Measurements from ENCODE around the gene MYZAP. TPM values are rescaled to one million over a fixed set of nuclear protein-coding genes. Genes with fewer than 3 reads are reported as not detected.

MYZAP gene
- total and polyA plus RNA-seq, 9 of the 15 experiments (the other 6 are each of a cell fraction or from before 2014, with no cell fraction given) = 0.03 TPM; not detected in 8

DNA sequence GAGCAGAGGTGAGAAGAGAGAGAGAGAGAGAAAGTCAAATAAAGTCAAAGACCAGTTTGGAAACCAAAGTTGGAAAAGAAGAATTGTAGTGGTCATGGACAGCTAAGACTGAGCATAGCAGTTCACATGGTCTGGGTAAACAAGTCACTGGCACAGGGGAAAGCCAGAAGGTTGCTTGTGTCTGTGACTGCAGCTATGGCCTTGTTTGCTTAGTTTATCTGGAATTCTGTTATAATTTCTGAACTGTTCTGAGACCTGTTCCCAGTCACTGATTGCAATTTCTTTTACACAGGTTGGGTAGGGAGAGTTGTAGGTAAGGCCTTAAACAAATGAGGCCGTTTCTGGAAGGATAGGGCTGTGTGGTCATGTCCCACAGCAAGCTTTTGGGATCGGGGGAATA is 43.4 kb upstream of the MYZAP start:
- H2AFZ ChIP-seq (ENCODE audit: low read depth, low read length) = no peak overlapping the region
- ATAC-seq = no peak
- peaks cover 3% of the 10 kb centered on the region; the same call in 1 of the 2 replicates for H4K20me1 ChIP-seq (replicated peaks; ENCODE audit: control insufficient read depth, insufficient read depth, low read length)
- peaks cover 45 to 83% of the 10 kb centered on the region in 2 experiments for H3K27me3 ChIP-seq (ENCODE audit: control insufficient read depth in 2 of 2, insufficient read depth in 2 of 2, low read length in 2 of 2)
- no peak overlapping the region for H3K4me3 ChIP-seq
- intact Hi-C loops (cut with micrococcal nuclease) (no loop called here), in situ Hi-C loops (cut with MboI) (no loop called here)
- ChIA-PET POLR2A (interaction anchor here (0.6 kb wide), 1 partner anchor 159 kb away, joined by 3 read pairs; no protein-coding TSS in a partner anchor), CTCF (ENCODE audit: low intra/inter-chr PET ratio) (no interaction called here)
- DNase-seq (ENCODE audit: extremely low read depth in 1 of 4, low spot score in 3 of 4) = no peak
- 4% methylated on average over 2 of the region's 2 CpGs for WGBS (ENCODE audit: insufficient coverage, low coverage, missing lambda C conversion rate)
- TF ChIP-seq ZNF174 (CRISPR knock-in tag; IDR thresholded peaks at IDR 0.05) (no peak), ZNF717 (CRISPR knock-in tag; IDR thresholded peaks at IDR 0.05) (no peak)
- TF ChIP-seq, protein P1, sequence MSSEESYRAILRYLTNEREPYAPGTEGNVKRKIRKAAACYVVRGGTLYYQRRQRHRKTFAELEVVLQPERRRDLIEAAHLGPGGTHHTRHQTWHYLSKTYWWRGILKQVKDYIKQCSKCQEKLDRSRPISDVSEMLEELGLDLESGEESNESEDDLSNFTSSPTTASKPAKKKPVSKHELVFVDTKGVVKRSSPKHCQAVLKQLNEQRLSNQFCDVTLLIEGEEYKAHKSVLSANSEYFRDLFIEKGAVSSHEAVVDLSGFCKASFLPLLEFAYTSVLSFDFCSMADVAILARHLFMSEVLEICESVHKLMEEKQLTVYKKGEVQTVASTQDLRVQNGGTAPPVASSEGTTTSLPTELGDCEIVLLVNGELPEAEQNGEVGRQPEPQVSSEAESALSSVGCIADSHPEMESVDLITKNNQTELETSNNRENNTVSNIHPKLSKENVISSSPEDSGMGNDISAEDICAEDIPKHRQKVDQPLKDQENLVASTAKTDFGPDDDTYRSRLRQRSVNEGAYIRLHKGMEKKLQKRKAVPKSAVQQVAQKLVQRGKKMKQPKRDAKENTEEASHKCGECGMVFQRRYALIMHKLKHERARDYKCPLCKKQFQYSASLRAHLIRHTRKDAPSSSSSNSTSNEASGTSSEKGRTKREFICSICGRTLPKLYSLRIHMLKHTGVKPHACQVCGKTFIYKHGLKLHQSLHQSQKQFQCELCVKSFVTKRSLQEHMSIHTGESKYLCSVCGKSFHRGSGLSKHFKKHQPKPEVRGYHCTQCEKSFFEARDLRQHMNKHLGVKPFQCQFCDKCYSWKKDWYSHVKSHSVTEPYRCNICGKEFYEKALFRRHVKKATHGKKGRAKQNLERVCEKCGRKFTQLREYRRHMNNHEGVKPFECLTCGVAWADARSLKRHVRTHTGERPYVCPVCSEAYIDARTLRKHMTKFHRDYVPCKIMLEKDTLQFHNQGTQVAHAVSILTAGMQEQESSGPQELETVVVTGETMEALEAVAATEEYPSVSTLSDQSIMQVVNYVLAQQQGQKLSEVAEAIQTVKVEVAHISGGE (CRISPR knock-in tag; IDR thresholded peaks at IDR 0.05) = no peak
- TF ChIP-seq, protein P2, sequence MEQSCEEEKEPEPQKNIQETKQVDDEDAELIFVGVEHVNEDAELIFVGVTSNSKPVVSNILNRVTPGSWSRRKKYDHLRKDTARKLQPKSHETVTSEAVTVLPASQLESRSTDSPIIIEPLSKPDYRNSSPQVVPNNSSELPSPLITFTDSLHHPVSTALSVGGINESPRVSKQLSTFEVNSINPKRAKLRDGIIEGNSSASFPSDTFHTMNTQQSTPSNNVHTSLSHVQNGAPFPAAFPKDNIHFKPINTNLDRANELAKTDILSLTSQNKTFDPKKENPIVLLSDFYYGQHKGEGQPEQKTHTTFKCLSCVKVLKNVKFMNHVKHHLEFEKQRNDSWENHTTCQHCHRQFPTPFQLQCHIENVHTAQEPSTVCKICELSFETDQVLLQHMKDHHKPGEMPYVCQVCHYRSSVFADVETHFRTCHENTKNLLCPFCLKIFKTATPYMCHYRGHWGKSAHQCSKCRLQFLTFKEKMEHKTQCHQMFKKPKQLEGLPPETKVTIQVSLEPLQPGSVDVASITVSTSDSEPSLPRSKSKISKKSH (CRISPR knock-in tag; IDR thresholded peaks at IDR 0.05) = no peak
- H3K9ac ChIP-seq (ENCODE audit: insufficient read depth in 1 of 2, low read depth in 2 of 2, low read length in 2 of 2) = no peak overlapping the region
- H3K79me2 ChIP-seq (ENCODE audit: control insufficient read depth, insufficient read depth, low read length) = no peaks in the 10 kb centered on the region
- BruUV-seq (replicated peaks) = no TSS peak
- H3K36me3 ChIP-seq (ENCODE audit: control insufficient read depth, insufficient read depth, low read length) = no peaks in the 10 kb centered on the region
- no peak overlapping the region for H3K4me2 ChIP-seq (ENCODE audit: insufficient read depth, low read length)
- FAIRE-seq = no peak
- no peaks in the 10 kb centered on the region for H3K9me1 ChIP-seq (ENCODE audit: control insufficient read depth, insufficient read depth, low read length)
- no peak overlapping the region for H3K27ac ChIP-seq (ENCODE audit: extremely low read depth, low read depth, low read length)
- no peaks in the 10 kb centered on the region for H3K9me3 ChIP-seq (replicated peaks; ENCODE audit: control insufficient read depth, insufficient read depth, low read depth, low read length)
- H3K4me1 ChIP-seq (replicated peaks in 1 of 2; ENCODE audit: control insufficient read depth in 2 of 2, insufficient read depth in 2 of 2, low read length in 2 of 2) = no peaks in the 10 kb centered on the region
